ENCODE measurements around the gene YPEL2. TPM values are rescaled to one million over a fixed set of nuclear protein-coding genes. Genes with fewer than 3 reads are reported as not detected.

Gene YPEL2
- total RNA-seq, 6 experiments from 2014 or later = 2.9 to 8.8 (median 4.6) TPM

- no peaks in the 10 kb centered on the region for H3K4me1 Mint-ChIP-seq (ENCODE audit: low read depth)
- no peaks in the 10 kb centered on the region for H3K9me3 Mint-ChIP-seq
- no peak overlapping the region for H3K27ac Mint-ChIP-seq
Observed at GRCh38 chr17:59341922-59342321, 10.5 kb downstream of the YPEL2 start.

DNA sequence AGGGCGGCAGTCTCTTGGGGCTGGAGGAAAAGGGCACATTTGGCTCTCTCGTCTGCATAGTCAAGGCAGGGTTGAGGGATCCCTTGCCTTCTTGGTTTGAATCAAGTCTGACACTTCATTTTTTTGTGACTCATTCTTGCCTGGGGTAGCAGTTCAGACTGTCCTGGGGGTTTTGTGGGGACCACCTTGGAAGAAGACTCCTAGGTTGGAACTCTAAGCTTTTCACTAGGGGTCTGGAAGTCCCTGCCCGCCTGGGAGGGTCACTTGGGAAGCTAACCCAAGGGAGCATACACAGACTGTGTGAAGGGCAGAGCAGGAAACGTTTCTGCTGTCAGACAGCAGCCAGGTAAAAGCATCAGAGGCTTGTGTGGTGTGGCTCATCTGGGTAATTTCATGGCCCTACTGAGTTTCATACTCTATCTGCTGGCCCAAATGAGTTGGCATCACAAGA lies 11.3 kb downstream of the YPEL2 start:
- Mint-ChIP-seq H3K27me3 (ENCODE audit: insufficient read depth) (peaks cover 4% of the 10 kb centered on the region), H3K9me3 (no peaks in the 10 kb centered on the region), H3K36me3 (ENCODE audit: low read depth) (no peaks in the 10 kb centered on the region), H3K27ac (no peak overlapping the region), H3K4me3 (no peak overlapping the region), H3K4me1 (ENCODE audit: low read depth) (peaks cover 2% of the 10 kb centered on the region)
- DNase-seq = no peak
- no peak for TF ChIP-seq CTCF (IDR thresholded peaks at IDR 0.05)

More at GRCh38 chr17:59341922-59342321, 10.5 kb downstream of the YPEL2 start:
- Mint-ChIP-seq H3K36me3 (ENCODE audit: low read depth) (no peaks in the 10 kb centered on the region), H3K4me3 (no peak overlapping the region), H3K27me3 (ENCODE audit: insufficient read depth) (peaks cover 4% of the 10 kb centered on the region)
- TF ChIP-seq CTCF (IDR thresholded peaks at IDR 0.05) = no peak
- DNase-seq = no peak

GRCh38 chr17:59345476-59345875 lies 14.0 kb downstream of the YPEL2 start:
- Mint-ChIP-seq H3K27me3 (ENCODE audit: insufficient read depth) (peaks cover 3% of the 10 kb centered on the region), H3K4me3 (no peak overlapping the region), H3K36me3 (ENCODE audit: low read depth) (no peaks in the 10 kb centered on the region), H3K4me1 (ENCODE audit: low read depth) (peaks cover 10% of the 10 kb centered on the region), H3K9me3 (no peaks in the 10 kb centered on the region), H3K27ac (no peak overlapping the region)
- no peak for TF ChIP-seq CTCF (IDR thresholded peaks at IDR 0.05)
- no peak for DNase-seq

DNA sequence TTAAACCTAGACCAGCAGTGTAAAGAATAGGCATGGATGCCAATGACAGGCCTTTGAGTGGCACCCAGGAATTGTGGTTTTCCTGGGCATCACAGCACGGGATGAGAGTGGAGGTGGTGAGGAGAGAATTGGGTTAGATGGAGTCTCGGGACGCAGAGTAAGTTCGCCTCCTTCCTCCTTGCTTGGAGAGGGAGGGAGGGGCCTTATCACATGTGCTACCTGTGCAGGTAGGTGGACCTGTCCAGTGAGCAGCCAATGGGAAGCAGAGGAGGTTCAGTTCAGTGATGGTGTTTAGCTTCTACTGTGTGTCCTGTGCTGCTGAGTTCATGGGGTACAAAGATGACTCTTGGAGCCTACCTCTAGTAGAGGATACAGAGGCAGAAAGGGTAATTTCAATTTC lies 14.9 kb downstream of the YPEL2 start:
- Mint-ChIP-seq H3K27me3 (ENCODE audit: insufficient read depth) (peaks cover 3% of the 10 kb centered on the region), H3K9me3 (no peaks in the 10 kb centered on the region), H3K4me3 (no peak overlapping the region), H3K27ac (no peak overlapping the region), H3K4me1 (ENCODE audit: low read depth) (peaks cover 10% of the 10 kb centered on the region), H3K36me3 (ENCODE audit: low read depth) (no peaks in the 10 kb centered on the region)
- no peak for DNase-seq
- no peak for TF ChIP-seq CTCF (IDR thresholded peaks at IDR 0.05)

DNA sequence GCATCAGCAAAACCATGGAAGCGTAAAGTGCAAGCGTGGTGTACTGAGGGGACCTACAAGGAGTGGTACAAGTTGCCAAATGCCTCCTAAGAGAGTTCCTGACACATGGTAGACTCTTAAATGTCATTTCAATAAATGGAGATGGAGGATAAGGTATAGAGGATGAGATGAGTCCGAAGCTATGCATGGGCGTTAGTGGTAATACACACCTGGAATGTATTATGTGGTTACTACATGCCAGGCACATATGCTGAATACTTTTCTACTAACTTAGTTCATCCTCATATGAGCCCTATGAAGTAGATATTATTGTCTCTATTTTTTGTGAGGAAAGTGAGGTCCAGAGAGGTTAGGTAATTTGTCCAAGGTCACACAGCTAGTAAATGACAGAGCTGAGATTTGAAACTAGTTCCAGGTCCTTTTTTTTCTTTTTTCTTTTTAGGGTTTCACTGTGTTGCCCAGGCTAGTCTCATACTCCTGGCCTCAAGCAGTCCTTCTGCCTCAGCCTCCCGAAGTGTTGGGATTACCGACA lies 15.5 kb downstream of the YPEL2 start:
- Mint-ChIP-seq H3K27me3 (ENCODE audit: insufficient read depth) (peaks cover 3% of the 10 kb centered on the region), H3K9me3 (no peaks in the 10 kb centered on the region), H3K4me3 (no peak overlapping the region), H3K36me3 (ENCODE audit: low read depth) (no peaks in the 10 kb centered on the region), H3K4me1 (ENCODE audit: low read depth) (peaks cover 10% of the 10 kb centered on the region), H3K27ac (no peak overlapping the region)
- no peak for DNase-seq
- no peak for TF ChIP-seq CTCF (IDR thresholded peaks at IDR 0.05)

Measured in HFFc6 (cell line).